B cell (primary cell): ENCODE data around the gene RYK.

Experiments
- EZH2 ChIP-seq: IDR thresholded peaks from 2 replicates; pipeline ENCODE4 v1.6.1; 2012; ENCODE audit warnings: borderline replicate concordance, low read depth, mild to moderate bottlenecking, moderate library complexity, low read length; ENCODE audit not compliant: insufficient read depth, poor library complexity, severe bottlenecking
- TF ChIP-seq, protein P1 (sequence below): fragments of 200-600 bp; IDR thresholded peaks from one replicate; pipeline ENCODE4 v1.8.0; 2022; ENCODE audit warnings: antibody characterized with exemption, mild to moderate bottlenecking

DNA sequence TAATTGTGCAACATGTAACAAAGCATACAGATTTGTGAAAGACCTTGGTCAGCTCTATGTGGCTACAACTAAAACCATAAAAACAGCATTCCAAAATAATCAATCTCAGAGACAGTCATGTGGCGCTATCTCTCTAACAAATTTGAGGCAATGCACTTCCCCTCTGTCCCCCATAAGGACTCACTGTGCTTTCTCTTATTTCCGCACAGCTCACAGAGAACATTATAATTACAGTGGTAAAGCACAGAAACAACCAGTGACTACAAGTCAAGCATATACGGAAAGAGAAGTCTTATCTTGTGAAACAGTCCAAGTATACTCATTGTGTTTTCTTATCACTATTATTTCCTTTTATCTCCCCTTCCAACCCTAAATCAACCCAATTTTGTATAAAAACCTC is 64.3 kb downstream of the RYK start:
- TF ChIP-seq, protein P1, sequence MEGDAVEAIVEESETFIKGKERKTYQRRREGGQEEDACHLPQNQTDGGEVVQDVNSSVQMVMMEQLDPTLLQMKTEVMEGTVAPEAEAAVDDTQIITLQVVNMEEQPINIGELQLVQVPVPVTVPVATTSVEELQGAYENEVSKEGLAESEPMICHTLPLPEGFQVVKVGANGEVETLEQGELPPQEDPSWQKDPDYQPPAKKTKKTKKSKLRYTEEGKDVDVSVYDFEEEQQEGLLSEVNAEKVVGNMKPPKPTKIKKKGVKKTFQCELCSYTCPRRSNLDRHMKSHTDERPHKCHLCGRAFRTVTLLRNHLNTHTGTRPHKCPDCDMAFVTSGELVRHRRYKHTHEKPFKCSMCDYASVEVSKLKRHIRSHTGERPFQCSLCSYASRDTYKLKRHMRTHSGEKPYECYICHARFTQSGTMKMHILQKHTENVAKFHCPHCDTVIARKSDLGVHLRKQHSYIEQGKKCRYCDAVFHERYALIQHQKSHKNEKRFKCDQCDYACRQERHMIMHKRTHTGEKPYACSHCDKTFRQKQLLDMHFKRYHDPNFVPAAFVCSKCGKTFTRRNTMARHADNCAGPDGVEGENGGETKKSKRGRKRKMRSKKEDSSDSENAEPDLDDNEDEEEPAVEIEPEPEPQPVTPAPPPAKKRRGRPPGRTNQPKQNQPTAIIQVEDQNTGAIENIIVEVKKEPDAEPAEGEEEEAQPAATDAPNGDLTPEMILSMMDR = no peak
- no peak for TF ChIP-seq EZH2
